Measurements from ENCODE around the gene CLRN3.

DNA sequence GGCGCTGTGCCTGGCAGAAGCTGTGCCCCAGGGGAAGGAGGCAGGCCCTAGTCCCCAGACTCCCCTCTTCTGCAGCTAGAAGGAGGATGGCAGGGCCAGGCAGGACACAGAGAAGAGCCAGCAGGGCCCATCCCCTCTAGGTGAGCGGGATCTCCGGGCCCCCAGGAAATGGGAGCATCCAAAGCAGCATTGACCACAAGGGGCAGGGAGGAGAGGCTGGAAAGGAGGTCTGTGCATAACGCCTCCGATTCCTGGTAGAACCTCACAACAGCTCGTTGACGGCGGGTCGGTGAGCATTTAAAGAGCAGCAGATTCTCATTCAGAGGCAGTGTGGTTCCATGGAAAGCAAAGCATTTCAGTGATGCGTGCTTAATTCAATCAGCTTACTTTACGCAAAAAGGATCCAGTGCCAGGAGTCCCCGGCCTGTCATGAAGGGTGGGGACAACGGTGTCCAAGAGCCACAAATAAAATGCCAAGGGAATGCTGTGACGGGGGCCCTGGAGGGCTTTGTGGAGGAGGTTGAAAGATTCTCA lies 41.0 kb downstream of the CLRN3 start:
- TF ChIP-seq, protein P1, sequence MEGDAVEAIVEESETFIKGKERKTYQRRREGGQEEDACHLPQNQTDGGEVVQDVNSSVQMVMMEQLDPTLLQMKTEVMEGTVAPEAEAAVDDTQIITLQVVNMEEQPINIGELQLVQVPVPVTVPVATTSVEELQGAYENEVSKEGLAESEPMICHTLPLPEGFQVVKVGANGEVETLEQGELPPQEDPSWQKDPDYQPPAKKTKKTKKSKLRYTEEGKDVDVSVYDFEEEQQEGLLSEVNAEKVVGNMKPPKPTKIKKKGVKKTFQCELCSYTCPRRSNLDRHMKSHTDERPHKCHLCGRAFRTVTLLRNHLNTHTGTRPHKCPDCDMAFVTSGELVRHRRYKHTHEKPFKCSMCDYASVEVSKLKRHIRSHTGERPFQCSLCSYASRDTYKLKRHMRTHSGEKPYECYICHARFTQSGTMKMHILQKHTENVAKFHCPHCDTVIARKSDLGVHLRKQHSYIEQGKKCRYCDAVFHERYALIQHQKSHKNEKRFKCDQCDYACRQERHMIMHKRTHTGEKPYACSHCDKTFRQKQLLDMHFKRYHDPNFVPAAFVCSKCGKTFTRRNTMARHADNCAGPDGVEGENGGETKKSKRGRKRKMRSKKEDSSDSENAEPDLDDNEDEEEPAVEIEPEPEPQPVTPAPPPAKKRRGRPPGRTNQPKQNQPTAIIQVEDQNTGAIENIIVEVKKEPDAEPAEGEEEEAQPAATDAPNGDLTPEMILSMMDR (IDR thresholded peaks at IDR 0.05), result no peak
- TF ChIP-seq POLR2AphosphoS5 (IDR thresholded peaks at IDR 0.05), result no peak
